PFSK-1 (cell line): Measurements from ENCODE around the gene ARHGAP25.

ENCODE experiments used
- FOXP2 ChIP-seq: optimal IDR thresholded peaks from 2 replicates; pipeline ENCODE3; 2011; ENCODE audit warnings: borderline replicate concordance, control low read depth, inconsistent platforms; ENCODE audit not compliant: insufficient read depth; ENCODE audit errors: extremely low read length, extremely low read depth
- POLR2AphosphoS5 ChIP-seq: IDR thresholded peaks from 2 replicates; pipeline ENCODE4 v1.6.1; 2012; ENCODE audit warnings: low read depth, mild to moderate bottlenecking, control low read depth, low read length, moderate library complexity
- REST ChIP-seq, 2 experiments: IDR thresholded peaks; 2 replicates each; pipeline versions ENCODE4 v1.6.1 to v1.8.0; 2011 to 2012; ENCODE audit warnings: low read depth in 2 of 2, low read length in 2 of 2, control low read depth in 1 of 2, inconsistent platforms in 1 of 2, mild to moderate bottlenecking in 1 of 2, moderate library complexity in 1 of 2; ENCODE audit not compliant: insufficient read depth in 1 of 2
- SIN3A ChIP-seq: IDR thresholded peaks from 2 replicates; pipeline ENCODE4 v1.6.1; 2012; ENCODE audit warnings: mild to moderate bottlenecking, low read length, moderate library complexity, borderline replicate concordance; ENCODE audit not compliant: insufficient read depth
- TAF1 ChIP-seq: IDR thresholded peaks from 2 replicates; pipeline ENCODE4 v1.6.1; 2012; ENCODE audit warnings: low read length, control low read depth, borderline replicate concordance; ENCODE audit not compliant: insufficient read depth

- TF ChIP-seq FOXP2 = no peak
- no peak for TF ChIP-seq POLR2AphosphoS5
- no peak for TF ChIP-seq TAF1
- TF ChIP-seq SIN3A = no peak
- TF ChIP-seq REST (IDR thresholded peaks at IDR 0.05; ENCODE audit: insufficient read depth in 1 of 2, low read depth in 2 of 2, low read length in 2 of 2) = no peak
Observed at GRCh38 chr2:68770271-68771111, 35.9 kb downstream of the ARHGAP25 start.
